HG02759 (cell line): ENCODE results near the gene NPTX2.
"Not testable (repeated sequence)": the region's sequence is repeated elsewhere in the genome, so short reads cannot be mapped to it uniquely, and the experiment has no call there.

Source experiments
- ATAC-seq: cut with Tn5 transposase; IDR thresholded peaks from one replicate; pipeline ENCODE4 v1.9.1; 2021; ENCODE audit warnings: mild to moderate bottlenecking, moderate library complexity; ENCODE audit not compliant: unreplicated experiment

The NPTX2 gene

GRCh38 chr7:98617051-98617959, at the start of gene NPTX2:
NPTX2 (plus strand) TSS chr7:98617285; CDS start chr7:98617462, 177 bp downstream.
- no peak for ATAC-seq

GRCh38 chr7:98567991-98568390, 49.1 kb upstream of the NPTX2 start:
- no peak for ATAC-seq

- ATAC-seq: no peak
Observed at GRCh38 chr7:98568891-98569290, 48.2 kb upstream of the NPTX2 start.

- ATAC-seq: no peak
Observed at GRCh38 chr7:98569691-98570337, 47.3 kb upstream of the NPTX2 start.

- no peak for ATAC-seq
Observed at GRCh38 chr7:98571006-98571405, 46.1 kb upstream of the NPTX2 start.

- ATAC-seq: no peak
Observed at GRCh38 chr7:98571986-98572385, 45.1 kb upstream of the NPTX2 start.

- not testable (repeated sequence) for ATAC-seq
Observed at GRCh38 chr7:98572716-98573115, 44.4 kb upstream of the NPTX2 start.

- ATAC-seq: no peak
Observed at GRCh38 chr7:98573816-98574215, 43.3 kb upstream of the NPTX2 start.

GRCh38 chr7:98575878-98576277, 41.2 kb upstream of the NPTX2 start:
- ATAC-seq: no peak

- ATAC-seq: no peak
Observed at GRCh38 chr7:98584830-98585229, 32.3 kb upstream of the NPTX2 start.

GRCh38 chr7:98591926-98592325, 25.2 kb upstream of the NPTX2 start:
- no peak for ATAC-seq

- ATAC-seq: no peak
Observed at GRCh38 chr7:98594348-98594747, 22.7 kb upstream of the NPTX2 start.

GRCh38 chr7:98594787-98595186, 22.3 kb upstream of the NPTX2 start:
- no peak for ATAC-seq

GRCh38 chr7:98598846-98599615, 18.1 kb upstream of the NPTX2 start:
- ATAC-seq: no peak

- no peak for ATAC-seq
Observed at GRCh38 chr7:98599886-98600285, 17.2 kb upstream of the NPTX2 start.

GRCh38 chr7:98602755-98603398, 14.2 kb upstream of the NPTX2 start:
- no peak for ATAC-seq

- no peak for ATAC-seq
Observed at GRCh38 chr7:98603399-98603788, 13.7 kb upstream of the NPTX2 start.

- no peak for ATAC-seq
Observed at GRCh38 chr7:98613601-98614425, 3.3 kb upstream of the NPTX2 start.

GRCh38 chr7:98616381-98617050, 569 bp upstream of the NPTX2 start:
- no peak for ATAC-seq
